GM18505 (cell line): ENCODE data around the gene ZNF507.

Source experiments
- ATAC-seq: cut with Tn5 transposase; IDR thresholded peaks from one replicate; pipeline ENCODE4 v1.9.1; 2021; ENCODE audit not compliant: unreplicated experiment
- POLR2A ChIP-seq: IDR thresholded peaks from 4 replicates; pipeline ENCODE4 v1.6.1; 2011; ENCODE audit warnings: borderline replicate concordance; ENCODE audit not compliant: insufficient read depth, insufficient read length; ENCODE audit errors: extremely low read depth

The ZNF507 gene

GRCh38 chr19:32349724-32350470 is 4.5 kb downstream of the ZNF507 start:
- TF ChIP-seq POLR2A, result no peak
- ATAC-seq, result no peak

DNA sequence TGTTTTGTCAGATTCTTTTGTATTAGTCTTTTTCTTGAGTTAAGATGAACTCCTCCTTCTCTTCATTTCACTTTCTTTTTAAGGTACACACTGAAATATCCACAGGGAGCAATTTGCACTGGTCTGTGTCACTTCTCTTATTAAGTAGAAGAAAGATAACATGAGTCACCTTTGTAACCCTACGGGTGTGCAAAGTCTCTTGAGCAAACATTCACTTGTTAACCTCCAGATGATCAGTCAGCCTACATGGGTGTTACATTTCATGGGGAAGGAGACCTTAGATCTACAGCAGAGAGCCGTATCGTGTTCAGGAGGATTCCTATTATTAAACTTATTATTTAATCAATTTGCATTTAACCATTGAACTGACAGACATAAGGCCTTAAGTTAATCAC is 5.1 kb downstream of the ZNF507 start:
- no peak for TF ChIP-seq POLR2A
- ATAC-seq, result no peak

- no peak for TF ChIP-seq POLR2A
- ATAC-seq, result no peak
Observed at GRCh38 chr19:32350987-32351348, 5.6 kb downstream of the ZNF507 start.

- no peak for ATAC-seq
- no peak for TF ChIP-seq POLR2A
Observed at GRCh38 chr19:32352241-32352630, 6.8 kb downstream of the ZNF507 start.

DNA sequence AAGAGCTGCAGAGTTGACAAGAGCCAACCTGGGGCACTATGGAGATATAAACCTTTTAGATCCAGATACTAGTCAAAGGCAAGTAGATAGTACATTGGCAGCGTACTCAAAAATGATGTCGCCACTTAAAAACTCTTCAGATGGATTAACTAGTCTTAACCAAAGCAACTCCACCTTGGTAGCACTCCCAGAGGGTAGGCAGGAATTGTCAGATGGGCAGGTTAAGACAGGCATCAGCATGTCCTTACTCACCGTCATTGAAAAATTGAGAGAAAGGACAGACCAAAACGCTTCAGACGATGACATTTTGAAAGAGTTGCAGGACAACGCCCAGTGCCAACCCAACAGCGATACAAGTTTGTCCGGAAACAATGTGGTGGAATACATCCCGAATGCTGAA is 8.9 kb downstream of the ZNF507 start:
- no peak for ATAC-seq
- TF ChIP-seq POLR2A, result no peak

DNA sequence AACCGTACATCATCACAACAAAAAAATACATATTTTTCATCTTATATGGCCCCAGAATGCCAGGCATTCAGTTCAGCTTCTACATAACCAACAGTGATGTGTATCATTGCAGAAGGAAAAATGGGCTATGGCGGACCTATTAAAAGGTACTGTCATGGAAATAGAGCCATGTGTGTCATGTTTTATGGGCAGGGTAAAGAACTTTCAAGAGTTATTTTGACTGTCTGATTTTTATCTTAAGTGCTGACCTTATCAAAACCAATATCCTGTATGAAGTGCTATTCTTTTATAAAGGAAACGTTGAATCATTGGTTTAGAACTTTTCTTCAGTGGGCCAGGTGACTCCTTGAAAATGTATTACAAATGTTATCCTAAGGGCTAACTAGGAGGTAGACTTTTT is 9.9 kb downstream of the ZNF507 start:
- no peak for TF ChIP-seq POLR2A
- ATAC-seq, result no peak

GRCh38 chr19:32357720-32358119 is 12.3 kb downstream of the ZNF507 start:
- no peak for ATAC-seq
- TF ChIP-seq POLR2A, result no peak

DNA sequence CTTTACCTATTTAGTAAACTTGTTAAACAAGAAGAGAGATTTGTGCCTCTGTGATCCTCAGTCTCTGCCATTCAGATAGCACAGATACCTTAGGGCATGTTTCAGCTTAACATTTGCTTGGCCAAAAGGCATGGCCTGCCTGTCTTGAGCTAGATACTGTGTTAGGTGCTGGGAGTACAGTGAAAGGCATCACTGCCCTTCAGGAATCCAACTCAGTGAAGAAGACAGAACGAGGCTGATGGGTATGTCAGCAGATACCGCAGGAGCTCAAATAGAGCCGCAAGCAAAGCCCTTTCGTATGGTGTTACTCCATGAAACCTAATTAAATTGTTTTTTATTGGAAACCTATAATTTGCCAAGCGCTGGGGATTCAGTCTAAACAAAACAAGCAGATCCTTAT is 12.9 kb downstream of the ZNF507 start:
- ATAC-seq, result no peak

DNA sequence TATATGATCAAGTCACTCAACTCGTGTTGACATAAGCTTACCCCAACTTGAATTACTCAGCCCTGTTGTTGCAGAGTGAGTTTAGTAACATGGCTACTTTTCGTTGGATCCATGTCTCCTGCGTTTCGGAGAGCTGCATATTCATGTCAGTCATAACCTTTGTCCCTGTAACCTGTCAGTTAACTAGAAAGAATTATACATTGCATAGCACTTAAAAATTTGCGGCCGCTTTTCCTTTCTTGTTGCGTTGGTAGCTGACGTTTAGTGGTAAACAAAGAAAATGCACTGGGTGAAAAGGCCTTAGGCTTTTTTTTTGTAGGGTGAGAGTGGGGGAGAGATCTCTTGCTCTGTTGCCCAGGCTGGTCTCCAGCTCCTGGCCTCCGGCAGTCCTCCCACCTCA is 14.2 kb downstream of the ZNF507 start:
- ATAC-seq, result no peak

More for the DNA sequence above, 12.9 kb downstream of the ZNF507 start:
- no peak for TF ChIP-seq POLR2A

DNA sequence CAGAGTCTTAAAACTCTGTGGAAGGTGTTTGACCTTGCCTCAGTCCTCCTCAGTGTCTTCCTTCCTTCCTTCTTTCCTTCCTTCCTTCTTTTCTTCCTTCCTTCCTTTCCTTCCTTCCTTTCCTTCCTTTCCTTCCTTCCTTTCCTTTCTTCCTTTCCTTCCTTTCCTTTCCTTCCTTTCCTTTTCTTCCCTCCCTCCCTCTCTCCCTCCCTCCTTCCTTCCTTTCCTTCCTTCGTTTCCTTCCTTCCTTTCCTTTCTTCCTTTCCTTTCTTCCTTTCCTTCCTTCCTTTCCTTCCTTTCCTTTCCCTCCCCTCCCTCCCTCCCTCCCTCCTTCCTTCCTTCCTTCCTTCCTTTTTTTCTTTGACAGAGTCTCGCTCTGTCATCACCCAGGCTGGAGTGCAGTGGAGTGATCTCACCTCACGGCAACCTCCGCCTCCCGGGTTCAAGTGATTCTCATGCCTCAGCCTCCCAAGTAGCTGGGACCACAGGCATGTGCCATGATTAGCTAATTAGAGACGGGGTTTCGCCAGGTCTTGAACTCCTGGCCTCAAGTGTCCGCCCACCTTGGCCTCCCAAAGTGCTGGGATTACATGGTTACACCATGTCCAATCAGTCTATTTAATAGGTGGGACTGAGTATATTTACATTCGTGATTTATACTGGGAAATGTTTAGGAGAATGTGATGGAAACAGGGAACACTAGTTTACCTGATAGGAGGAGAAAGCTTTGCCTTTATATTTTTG is 16.3 kb downstream of the ZNF507 start:
- no peak for ATAC-seq
- no peak for TF ChIP-seq POLR2A

More for the DNA sequence above, 14.2 kb downstream of the ZNF507 start:
- no peak for TF ChIP-seq POLR2A

GRCh38 chr19:32362318-32362691 is 16.9 kb downstream of the ZNF507 start:
- no peak for TF ChIP-seq POLR2A
- ATAC-seq, result no peak

GRCh38 chr19:32363175-32363574 is 17.8 kb downstream of the ZNF507 start:
- ATAC-seq, result no peak

GRCh38 chr19:32363632-32364031 is 18.2 kb downstream of the ZNF507 start:
- ATAC-seq, result no peak
- TF ChIP-seq POLR2A, result no peak

More at GRCh38 chr19:32363175-32363574, 17.8 kb downstream of the ZNF507 start:
- TF ChIP-seq POLR2A, result no peak

GRCh38 chr19:32364040-32364439 is 18.6 kb downstream of the ZNF507 start:
- no peak for TF ChIP-seq POLR2A
- ATAC-seq, result no peak
